Spleen (tissue), 7 donors: ENCODE data around the gene NUP37.

Experiments used
- CTCF ChIP-seq, 11 experiments: fragments of 200-600 bp in 7 of 11; fragments of 450-650 bp in 4 of 11; sonication (generic) in 4 of 11; IDR thresholded peaks in 8 of 11; conservative IDR thresholded peaks in 3 of 11; 1 replicate in 7 of 11; 2 replicates in 4 of 11; pipeline versions ENCODE4 v1.4.0 to v1.8.0; 2016 to 2021; ENCODE audit warnings: antibody characterized with exemption in 11 of 11, inconsistent platforms in 4 of 11, mild to moderate bottlenecking in 1 of 11
- POLR2AphosphoS5 ChIP-seq, 3 donors: sonication (generic); formaldehyde crosslinking; IDR thresholded peaks; one replicate each; pipeline ENCODE4 v1.5.1; 2017; ENCODE audit warnings: antibody characterized with exemption in 3 of 3
- donor health status: DM: no; HTN: no; CAD: no; lungs with moderate emphysema.
- donor health status: DM: no; HTN: no; CAD: no.
- donor health status: DM: no; HTN: no; CAD: no.

GRCh38 chr12:102120886-102121285 lies 972 bp upstream of the NUP37 start:
- TF ChIP-seq CTCF (IDR thresholded peaks at IDR 0.05 in 8 of 11, conservative IDR thresholded peaks at IDR 0.05 in 3 of 11), result no peak
- TF ChIP-seq POLR2AphosphoS5 (IDR thresholded peaks at IDR 0.05), result no peak
